ENCODE data around the gene NME7.
"Not testable (repeated sequence)": the region's sequence is repeated elsewhere in the genome, so short reads cannot be mapped to it uniquely, and the experiment has no call there.

NME7 gene

GRCh38 chr1:169305948-169306347 is 61.6 kb downstream of the NME7 start:
- no peak for DNase-seq (ENCODE audit: low read depth)

- DNase-seq (ENCODE audit: low read depth) = no peak
Observed at GRCh38 chr1:169305356-169305755, 62.2 kb downstream of the NME7 start.

GRCh38 chr1:169300854-169301253 is 66.7 kb downstream of the NME7 start:
- no peak for DNase-seq (ENCODE audit: low read depth)

- DNase-seq (ENCODE audit: low read depth) = no peak
Observed at GRCh38 chr1:169298441-169298840, 69.2 kb downstream of the NME7 start.

GRCh38 chr1:169295846-169296245 is 71.8 kb downstream of the NME7 start:
- DNase-seq (ENCODE audit: low read depth) = no peak

GRCh38 chr1:169295425-169295824 is 72.2 kb downstream of the NME7 start:
- no peak for DNase-seq (ENCODE audit: low read depth)

- DNase-seq (ENCODE audit: low read depth) = no peak
Observed at GRCh38 chr1:169289016-169289415, 78.6 kb downstream of the NME7 start.

- no peak for DNase-seq (ENCODE audit: low read depth)
Observed at GRCh38 chr1:169288011-169288414, 79.6 kb downstream of the NME7 start.

GRCh38 chr1:169287280-169287679 is 80.3 kb downstream of the NME7 start:
- DNase-seq (ENCODE audit: low read depth) = no peak

- DNase-seq (ENCODE audit: low read depth) = not testable (repeated sequence)
Observed at GRCh38 chr1:169281562-169281961, 86.0 kb downstream of the NME7 start.

- DNase-seq (ENCODE audit: low read depth) = no peak
Observed at GRCh38 chr1:169271098-169271497, 96.5 kb downstream of the NME7 start.

- DNase-seq (ENCODE audit: low read depth) = no peak
Observed at GRCh38 chr1:169266133-169266532, 101.5 kb downstream of the NME7 start.

- DNase-seq (ENCODE audit: low read depth) = no peak
Observed at GRCh38 chr1:169263059-169263458, 104.5 kb downstream of the NME7 start.

GRCh38 chr1:169261884-169262283 is 105.7 kb downstream of the NME7 start:
- DNase-seq (ENCODE audit: low read depth) = no peak

- DNase-seq (ENCODE audit: low read depth) = no peak
Observed at GRCh38 chr1:169260478-169261151, 107.0 kb downstream of the NME7 start.

GRCh38 chr1:169259816-169260215 is 107.8 kb downstream of the NME7 start:
- DNase-seq (ENCODE audit: low read depth) = no peak

- DNase-seq (ENCODE audit: low read depth) = no peak
Observed at GRCh38 chr1:169250795-169251194, 116.8 kb downstream of the NME7 start.

- no peak for DNase-seq (ENCODE audit: low read depth)
Observed at GRCh38 chr1:169250022-169250421, 117.6 kb downstream of the NME7 start.

- DNase-seq (ENCODE audit: low read depth) = no peak
Observed at GRCh38 chr1:169249611-169250010, 118.0 kb downstream of the NME7 start.

- no peak for DNase-seq (ENCODE audit: low read depth)
Observed at GRCh38 chr1:169245706-169246105, 121.9 kb downstream of the NME7 start.

GRCh38 chr1:169240449-169241232 is 127.0 kb downstream of the NME7 start:
- no peak for DNase-seq (ENCODE audit: low read depth)

- DNase-seq (ENCODE audit: low read depth) = no peak
Observed at GRCh38 chr1:169236880-169237279, 130.7 kb downstream of the NME7 start.

GRCh38 chr1:169236143-169236542 is 131.5 kb downstream of the NME7 start:
- DNase-seq (ENCODE audit: low read depth) = no peak

GRCh38 chr1:169235568-169235967 is 132.0 kb downstream of the NME7 start:
- DNase-seq (ENCODE audit: low read depth) = no peak

Measured in T-helper 22 cell (primary cell).